Vagina (tissue), 2 donors: ENCODE data around the gene SVIL.

Experiments
- POLR2A ChIP-seq, 2 donors: fragments of 450-650 bp; IDR thresholded peaks; one replicate each; pipeline ENCODE4 v1.6.1; 2017; ENCODE audit warnings: antibody characterized with exemption in 2 of 2, mild to moderate bottlenecking in 2 of 2, moderate library complexity in 2 of 2
- POLR2AphosphoS5 ChIP-seq, 2 donors: sonication (generic); formaldehyde crosslinking; IDR thresholded peaks; one replicate each; pipeline ENCODE4 v1.9.0; 2017; ENCODE audit warnings: antibody characterized with exemption in 2 of 2, mild to moderate bottlenecking in 2 of 2, low read depth in 1 of 2; ENCODE audit not compliant: insufficient read depth in 1 of 2
- TF ChIP-seq, protein P1 (sequence below), 3 experiments: fragments of 450-650 bp in 2 of 3; fragments of 200-600 bp in 1 of 3; sonication (generic) in 1 of 3; IDR thresholded peaks; one replicate each; pipeline ENCODE4 v1.5.1; 2017 to 2019; ENCODE audit warnings: antibody characterized with exemption in 3 of 3, mild to moderate bottlenecking in 2 of 3, moderate library complexity in 2 of 3

DNA sequence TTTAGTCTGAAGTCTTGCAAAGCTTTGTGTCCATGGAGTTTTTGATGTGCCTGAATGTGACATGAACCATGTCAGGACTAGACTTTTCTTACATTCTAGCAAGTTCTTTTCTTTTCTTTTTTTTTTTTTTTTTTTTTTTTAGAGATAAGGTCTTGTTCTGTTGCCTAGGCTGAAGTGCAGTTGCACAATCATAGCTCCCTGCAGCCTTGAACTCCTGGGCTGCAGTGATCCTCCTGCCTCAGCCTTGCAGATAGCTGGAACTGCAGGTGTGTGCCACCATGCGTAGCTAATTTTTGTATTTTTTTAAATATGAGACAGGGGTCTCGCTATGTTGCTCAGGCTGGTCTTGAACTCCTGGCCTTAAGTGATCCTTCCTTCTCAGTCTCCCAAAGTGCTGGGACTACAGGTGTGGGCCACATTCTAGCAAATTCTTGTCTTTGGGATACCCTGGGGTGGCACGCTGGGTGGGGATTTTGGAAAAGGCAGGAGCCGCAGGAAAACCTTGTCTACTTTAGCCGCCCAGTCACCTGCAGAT is 152.8 kb downstream of the SVIL start:
- no peak for TF ChIP-seq POLR2AphosphoS5 (IDR thresholded peaks at IDR 0.05; ENCODE audit: insufficient read depth in 1 of 2, low read depth in 1 of 2)
- TF ChIP-seq POLR2A (IDR thresholded peaks at IDR 0.05): no peak
- TF ChIP-seq, protein P1, sequence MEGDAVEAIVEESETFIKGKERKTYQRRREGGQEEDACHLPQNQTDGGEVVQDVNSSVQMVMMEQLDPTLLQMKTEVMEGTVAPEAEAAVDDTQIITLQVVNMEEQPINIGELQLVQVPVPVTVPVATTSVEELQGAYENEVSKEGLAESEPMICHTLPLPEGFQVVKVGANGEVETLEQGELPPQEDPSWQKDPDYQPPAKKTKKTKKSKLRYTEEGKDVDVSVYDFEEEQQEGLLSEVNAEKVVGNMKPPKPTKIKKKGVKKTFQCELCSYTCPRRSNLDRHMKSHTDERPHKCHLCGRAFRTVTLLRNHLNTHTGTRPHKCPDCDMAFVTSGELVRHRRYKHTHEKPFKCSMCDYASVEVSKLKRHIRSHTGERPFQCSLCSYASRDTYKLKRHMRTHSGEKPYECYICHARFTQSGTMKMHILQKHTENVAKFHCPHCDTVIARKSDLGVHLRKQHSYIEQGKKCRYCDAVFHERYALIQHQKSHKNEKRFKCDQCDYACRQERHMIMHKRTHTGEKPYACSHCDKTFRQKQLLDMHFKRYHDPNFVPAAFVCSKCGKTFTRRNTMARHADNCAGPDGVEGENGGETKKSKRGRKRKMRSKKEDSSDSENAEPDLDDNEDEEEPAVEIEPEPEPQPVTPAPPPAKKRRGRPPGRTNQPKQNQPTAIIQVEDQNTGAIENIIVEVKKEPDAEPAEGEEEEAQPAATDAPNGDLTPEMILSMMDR (IDR thresholded peaks at IDR 0.05): no peak
